ENCODE measurements around the gene ZNF880.
A peak's percentile ranks its signal among the peaks of the same experiment; 100 is the strongest.

Gene ZNF880

GRCh38 chr19:52398081-52398441 lies 28.3 kb downstream of the ZNF880 start:
- TF ChIP-seq, protein P1, sequence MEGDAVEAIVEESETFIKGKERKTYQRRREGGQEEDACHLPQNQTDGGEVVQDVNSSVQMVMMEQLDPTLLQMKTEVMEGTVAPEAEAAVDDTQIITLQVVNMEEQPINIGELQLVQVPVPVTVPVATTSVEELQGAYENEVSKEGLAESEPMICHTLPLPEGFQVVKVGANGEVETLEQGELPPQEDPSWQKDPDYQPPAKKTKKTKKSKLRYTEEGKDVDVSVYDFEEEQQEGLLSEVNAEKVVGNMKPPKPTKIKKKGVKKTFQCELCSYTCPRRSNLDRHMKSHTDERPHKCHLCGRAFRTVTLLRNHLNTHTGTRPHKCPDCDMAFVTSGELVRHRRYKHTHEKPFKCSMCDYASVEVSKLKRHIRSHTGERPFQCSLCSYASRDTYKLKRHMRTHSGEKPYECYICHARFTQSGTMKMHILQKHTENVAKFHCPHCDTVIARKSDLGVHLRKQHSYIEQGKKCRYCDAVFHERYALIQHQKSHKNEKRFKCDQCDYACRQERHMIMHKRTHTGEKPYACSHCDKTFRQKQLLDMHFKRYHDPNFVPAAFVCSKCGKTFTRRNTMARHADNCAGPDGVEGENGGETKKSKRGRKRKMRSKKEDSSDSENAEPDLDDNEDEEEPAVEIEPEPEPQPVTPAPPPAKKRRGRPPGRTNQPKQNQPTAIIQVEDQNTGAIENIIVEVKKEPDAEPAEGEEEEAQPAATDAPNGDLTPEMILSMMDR (conservative IDR thresholded peaks at IDR 0.05; ENCODE audit: low read depth, low read length) = peak; percentile 9
- DNase-seq (ENCODE audit: low read depth) = no peak
- peak overlapping the region; percentile 73 for H3K4me3 ChIP-seq (ENCODE audit: low read length)

- no peak overlapping the region for H3K4me3 ChIP-seq (ENCODE audit: low read length)
- DNase-seq (ENCODE audit: low read depth) = no peak
- TF ChIP-seq, protein P1 (conservative IDR thresholded peaks at IDR 0.05; ENCODE audit: low read depth, low read length) = no peak
Measured at GRCh38 chr19:52410276-52410675, 40.6 kb downstream of the ZNF880 start.

GRCh38 chr19:52415711-52416110 lies 46.0 kb downstream of the ZNF880 start:
- DNase-seq (ENCODE audit: low read depth) = no peak
- no peak overlapping the region for H3K4me3 ChIP-seq (ENCODE audit: low read length)
- TF ChIP-seq, protein P1 (conservative IDR thresholded peaks at IDR 0.05; ENCODE audit: low read depth, low read length) = no peak

DNA sequence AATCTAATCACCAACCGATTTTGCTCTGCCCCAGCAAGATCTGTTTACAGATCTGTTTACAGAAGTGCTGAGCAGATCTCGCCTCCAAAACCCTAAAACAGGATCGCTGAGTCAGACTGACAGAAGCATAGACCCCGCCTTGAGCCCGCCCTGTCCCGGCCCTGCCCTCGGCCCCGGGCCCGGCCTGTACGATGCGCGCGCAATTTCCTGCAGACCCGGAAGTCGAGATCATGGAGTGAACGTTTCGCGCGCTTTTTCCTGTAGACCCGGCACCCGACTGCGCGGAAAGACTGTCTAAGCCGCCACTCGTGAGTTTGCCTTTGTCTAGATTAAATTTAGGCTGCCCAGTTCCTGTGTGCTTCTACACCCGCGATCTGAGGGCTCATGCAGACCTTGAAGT lies 59.2 kb downstream of the ZNF880 start, which contains the start of gene ZNF534:
Gene ZNF534, plus strand, starts transcription at position 212 of the 400 bp plus-strand sequence. CDS start 2,327 bp downstream, outside the sequence.
- H3K4me3 ChIP-seq (ENCODE audit: low read length) = no peak within 1 kb of the TSS
- TF ChIP-seq, protein P1 (conservative IDR thresholded peaks at IDR 0.05; ENCODE audit: low read depth, low read length) = no peak

More for the DNA sequence above, 59.2 kb downstream of the ZNF880 start, which contains the start of gene ZNF534:
- DNase-seq (ENCODE audit: low read depth) = no peak
